Ectodermal cell (in vitro differentiated cells): ENCODE results near the gene ATE1.

Source experiments
- H3K27ac ChIP-seq: 2 replicates; pipeline ENCODE4 v1.7.0; 2013; ENCODE audit warnings: mild to moderate bottlenecking, low read depth, low read length; ENCODE audit not compliant: insufficient read depth, poor library complexity, severe bottlenecking
- H3K27me3 ChIP-seq: 2 replicates; pipeline ENCODE4 v1.7.0; 2013; ENCODE audit warnings: mild to moderate bottlenecking, low read length; ENCODE audit not compliant: insufficient read depth, control insufficient read depth, poor library complexity, severe bottlenecking
- H3K36me3 ChIP-seq: one replicate; pipeline ENCODE4 v1.7.0; 2013; ENCODE audit warnings: low read length; ENCODE audit not compliant: control insufficient read depth, insufficient read depth
- H3K4me1 ChIP-seq: one replicate; pipeline ENCODE4 v1.7.0; 2013; ENCODE audit warnings: low read length; ENCODE audit not compliant: control insufficient read depth, insufficient read depth
- H3K4me3 ChIP-seq: 2 replicates; pipeline ENCODE4 v1.7.0; 2013; ENCODE audit warnings: low read depth, low read length, control low read depth; ENCODE audit not compliant: insufficient read depth
- H3K9me3 ChIP-seq: 2 replicates; pipeline ENCODE4 v1.7.0; 2013; ENCODE audit warnings: mild to moderate bottlenecking, low read length, moderate library complexity; ENCODE audit not compliant: control insufficient read depth
- WGBS, 2 experiments: methylation state at CpG; one replicate each; pipeline ENCODE4 v1.1.7; 2013; ENCODE audit warnings: missing lambda C conversion rate in 2 of 2; 5-methylcytosine and 5-hydroxymethylcytosine counted together

The ATE1 gene

DNA sequence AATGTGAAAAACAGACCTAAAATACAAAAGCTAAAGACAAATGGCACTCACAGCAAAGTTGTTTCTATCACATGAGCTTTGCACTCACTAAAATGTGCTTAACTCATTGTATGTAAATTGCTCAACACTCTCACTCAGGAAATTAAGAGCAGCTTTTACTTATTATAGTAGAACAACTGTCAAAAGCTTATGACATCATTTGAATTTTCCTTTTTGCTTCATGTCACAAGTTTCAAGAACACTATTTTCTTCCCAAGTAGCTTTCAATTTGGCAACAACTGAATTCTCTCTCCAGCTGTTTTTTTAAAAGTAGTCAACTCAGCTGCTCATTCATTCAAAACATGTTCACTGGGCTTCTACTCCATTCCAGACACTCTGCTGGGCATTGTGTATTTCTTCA is 46.9 kb downstream of the ATE1 start:
- Histone ChIP-seq H3K36me3 (no peaks in the 10 kb centered on the region), H3K27me3 (no peaks in the 10 kb centered on the region), H3K27ac (no peak overlapping the region), H3K4me1 (no peaks in the 10 kb centered on the region), H3K9me3 (no peaks in the 10 kb centered on the region), H3K4me3 (no peak overlapping the region)

GRCh38 chr10:121879476-121879875 is 48.4 kb downstream of the ATE1 start:
- peaks cover 3% of the 10 kb centered on the region for H3K36me3 ChIP-seq

GRCh38 chr10:121873236-121873635 is 54.6 kb downstream of the ATE1 start:
- no peaks in the 10 kb centered on the region for H3K27me3 ChIP-seq
- no peaks in the 10 kb centered on the region for H3K4me1 ChIP-seq
- 81 to 85% methylated on average over 3 of the region's 3 CpGs for WGBS, 2 experiments
- no peak overlapping the region for H3K27ac ChIP-seq
- no peaks in the 10 kb centered on the region for H3K9me3 ChIP-seq
- H3K36me3 ChIP-seq, result peaks cover 6% of the 10 kb centered on the region
- H3K4me3 ChIP-seq, result no peak overlapping the region

More at GRCh38 chr10:121879476-121879875, 48.4 kb downstream of the ATE1 start:
- H3K4me1 ChIP-seq, result no peaks in the 10 kb centered on the region
- H3K9me3 ChIP-seq, result no peaks in the 10 kb centered on the region
- H3K27ac ChIP-seq, result no peak overlapping the region
- no peak overlapping the region for H3K4me3 ChIP-seq
- WGBS, 2 experiments, result 87 to 91% methylated on average over 2 to 4 of the region's 4 CpGs
- H3K27me3 ChIP-seq, result no peaks in the 10 kb centered on the region

DNA sequence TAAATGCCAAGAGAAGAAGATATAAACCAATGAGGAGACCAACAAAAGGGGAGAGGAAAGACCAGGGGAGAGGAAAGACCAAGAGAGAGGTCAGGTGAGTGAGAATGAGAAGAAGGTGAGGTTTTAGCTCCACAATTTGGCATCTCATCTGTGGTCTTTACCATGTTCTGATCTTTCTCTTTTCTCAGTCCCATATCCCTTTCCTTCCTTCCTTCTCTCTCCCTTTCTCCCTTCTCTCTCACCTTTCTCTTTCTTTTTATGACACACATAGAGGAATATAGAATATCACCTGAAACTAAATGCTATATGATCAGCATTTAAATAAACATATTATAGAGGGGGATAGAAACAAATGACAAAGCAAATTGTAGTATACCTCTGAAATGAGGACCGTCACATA is 57.4 kb downstream of the ATE1 start:
- Histone ChIP-seq H3K9me3 (no peaks in the 10 kb centered on the region), H3K27me3 (no peaks in the 10 kb centered on the region), H3K36me3 (peaks cover 4% of the 10 kb centered on the region), H3K27ac (no peak overlapping the region), H3K4me3 (no peak overlapping the region), H3K4me1 (no peaks in the 10 kb centered on the region)
- 100% methylated on average over 1 of the region's 1 CpG for WGBS, 2 experiments

DNA sequence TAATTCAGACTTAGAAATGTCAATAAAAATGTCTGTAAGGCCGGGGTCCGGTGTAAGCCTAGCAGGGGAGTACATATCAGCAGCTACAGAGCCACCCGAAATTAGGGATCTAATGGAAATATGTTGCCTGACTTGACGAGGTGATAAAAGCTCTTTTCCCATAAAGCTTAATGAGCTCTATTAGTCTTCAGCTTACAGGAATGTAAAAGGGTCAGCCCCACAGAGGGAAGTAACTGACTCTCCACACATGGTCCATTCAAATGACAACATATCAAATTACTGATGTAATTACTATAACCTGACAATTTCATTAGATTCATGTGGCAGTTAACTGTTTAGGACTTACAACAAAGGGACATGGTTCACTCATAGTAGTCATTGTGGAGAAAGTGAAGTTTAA is 62.3 kb downstream of the ATE1 start:
- no peaks in the 10 kb centered on the region for H3K27me3 ChIP-seq
- H3K9me3 ChIP-seq, result no peaks in the 10 kb centered on the region
- H3K36me3 ChIP-seq, result peaks cover 9% of the 10 kb centered on the region
- WGBS, 2 experiments, result 93 to 94% methylated on average over 4 of the region's 4 CpGs
- H3K4me3 ChIP-seq, result no peak overlapping the region
- H3K4me1 ChIP-seq, result peaks cover 4% of the 10 kb centered on the region
- no peak overlapping the region for H3K27ac ChIP-seq

DNA sequence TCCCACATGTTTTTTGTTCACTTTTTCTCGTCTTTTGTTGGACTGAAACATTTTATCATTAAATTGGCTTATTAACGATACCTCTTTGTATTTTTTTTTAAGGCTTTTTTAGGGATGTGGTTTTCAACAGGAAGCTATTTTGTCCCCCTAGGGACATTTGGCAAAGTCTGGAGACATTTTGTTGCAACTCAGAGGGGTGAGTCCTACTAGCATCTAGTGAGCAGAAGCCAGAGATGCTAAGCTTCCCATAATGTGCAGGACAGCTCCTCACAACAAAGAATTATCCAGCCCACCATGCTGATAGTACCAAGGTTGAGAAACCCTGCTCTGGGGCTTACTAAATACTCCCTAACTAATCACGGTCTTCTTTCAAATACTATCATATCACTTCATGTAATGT is 63.2 kb downstream of the ATE1 start:
- Histone ChIP-seq H3K27ac (no peak overlapping the region), H3K9me3 (no peaks in the 10 kb centered on the region), H3K27me3 (no peaks in the 10 kb centered on the region), H3K4me3 (no peak overlapping the region), H3K4me1 (peaks cover 4% of the 10 kb centered on the region), H3K36me3 (peaks cover 9% of the 10 kb centered on the region)
- WGBS, 2 experiments, result 95 to 100% methylated on average over 3 of the region's 3 CpGs

DNA sequence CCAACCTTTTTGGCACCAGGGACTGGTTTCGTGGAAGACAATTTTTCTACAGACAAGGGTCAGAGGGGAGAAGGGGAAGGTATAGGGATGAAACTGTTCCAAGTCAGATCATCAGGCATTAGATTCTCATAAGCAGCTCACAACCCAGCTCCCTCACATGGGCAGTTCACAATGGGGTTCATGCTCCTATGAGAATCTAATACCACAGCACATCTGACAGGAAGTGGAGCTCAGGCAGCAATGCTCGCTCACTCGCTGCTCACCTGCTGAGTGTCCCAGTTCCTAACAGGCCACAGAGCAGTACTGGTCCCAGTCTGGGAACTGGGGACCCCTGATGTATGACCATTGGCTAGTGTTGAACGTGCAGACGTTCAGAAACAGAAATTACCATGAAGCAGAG is 63.7 kb downstream of the ATE1 start:
- Histone ChIP-seq H3K9me3 (no peaks in the 10 kb centered on the region), H3K27me3 (no peaks in the 10 kb centered on the region), H3K4me3 (no peak overlapping the region), H3K36me3 (peaks cover 9% of the 10 kb centered on the region), H3K27ac (no peak overlapping the region), H3K4me1 (peaks cover 4% of the 10 kb centered on the region)
- WGBS, 2 experiments, result 76 to 77% methylated on average over 5 of the region's 5 CpGs

GRCh38 chr10:121862649-121863048 is 65.2 kb downstream of the ATE1 start:
- 88 to 96% methylated on average over 3 to 4 of the region's 4 CpGs for WGBS, 2 experiments
- peaks cover 6% of the 10 kb centered on the region for H3K36me3 ChIP-seq
- no peaks in the 10 kb centered on the region for H3K27me3 ChIP-seq

DNA sequence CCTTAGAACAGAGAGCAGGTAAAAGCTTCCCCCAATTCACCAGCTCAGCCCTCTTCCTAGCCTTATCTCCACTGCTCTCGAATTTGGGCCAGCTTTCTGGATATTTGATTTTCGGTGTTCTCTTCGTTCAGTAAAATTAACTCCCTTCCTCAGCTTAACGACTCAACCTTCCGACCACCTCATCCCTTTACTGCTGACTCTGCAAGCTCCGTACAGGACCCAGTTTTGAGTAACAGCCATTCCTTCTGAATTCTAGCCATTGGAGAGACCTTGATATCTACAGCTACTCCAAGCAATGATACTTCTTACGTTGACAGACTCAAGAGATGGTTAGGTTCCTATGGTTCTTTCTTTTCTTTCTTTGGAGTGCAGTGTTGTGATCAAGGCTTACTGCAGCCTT is 65.8 kb downstream of the ATE1 start:
- H3K4me3 ChIP-seq, result no peak overlapping the region
- H3K27ac ChIP-seq, result no peak overlapping the region
- no peaks in the 10 kb centered on the region for H3K9me3 ChIP-seq
- no peaks in the 10 kb centered on the region for H3K27me3 ChIP-seq
- WGBS, 2 experiments, result 94 to 96% methylated on average over 7 of the region's 7 CpGs
- peaks cover 6% of the 10 kb centered on the region for H3K36me3 ChIP-seq
- peaks cover 4% of the 10 kb centered on the region for H3K4me1 ChIP-seq

More at GRCh38 chr10:121862649-121863048, 65.2 kb downstream of the ATE1 start:
- Histone ChIP-seq H3K27ac (no peak overlapping the region), H3K4me3 (no peak overlapping the region), H3K4me1 (peaks cover 4% of the 10 kb centered on the region), H3K9me3 (no peaks in the 10 kb centered on the region)

DNA sequence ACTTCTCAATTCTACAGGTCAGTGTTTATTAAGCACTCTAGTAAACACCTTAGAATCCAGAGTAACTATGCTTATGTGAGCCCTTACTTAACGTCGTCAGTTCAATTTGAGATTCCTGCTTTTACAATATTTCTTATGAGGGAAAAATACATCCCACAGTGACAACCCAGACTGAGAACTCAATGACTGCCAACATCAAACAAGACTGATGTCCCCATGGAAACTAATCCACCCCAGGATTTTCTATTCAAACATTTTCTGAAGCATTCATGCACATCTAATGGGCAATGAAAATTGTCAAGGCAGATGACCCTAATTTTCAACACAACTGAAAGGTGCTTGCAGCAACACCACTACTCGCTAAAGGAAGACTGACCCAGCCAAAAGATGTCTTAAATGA is 67.0 kb downstream of the ATE1 start:
- 75 to 80% methylated on average over 3 of the region's 3 CpGs for WGBS, 2 experiments
- Histone ChIP-seq H3K4me1 (peaks cover 4% of the 10 kb centered on the region), H3K27me3 (no peaks in the 10 kb centered on the region), H3K27ac (no peak overlapping the region), H3K36me3 (peaks cover 6% of the 10 kb centered on the region), H3K4me3 (no peak overlapping the region), H3K9me3 (no peaks in the 10 kb centered on the region)

DNA sequence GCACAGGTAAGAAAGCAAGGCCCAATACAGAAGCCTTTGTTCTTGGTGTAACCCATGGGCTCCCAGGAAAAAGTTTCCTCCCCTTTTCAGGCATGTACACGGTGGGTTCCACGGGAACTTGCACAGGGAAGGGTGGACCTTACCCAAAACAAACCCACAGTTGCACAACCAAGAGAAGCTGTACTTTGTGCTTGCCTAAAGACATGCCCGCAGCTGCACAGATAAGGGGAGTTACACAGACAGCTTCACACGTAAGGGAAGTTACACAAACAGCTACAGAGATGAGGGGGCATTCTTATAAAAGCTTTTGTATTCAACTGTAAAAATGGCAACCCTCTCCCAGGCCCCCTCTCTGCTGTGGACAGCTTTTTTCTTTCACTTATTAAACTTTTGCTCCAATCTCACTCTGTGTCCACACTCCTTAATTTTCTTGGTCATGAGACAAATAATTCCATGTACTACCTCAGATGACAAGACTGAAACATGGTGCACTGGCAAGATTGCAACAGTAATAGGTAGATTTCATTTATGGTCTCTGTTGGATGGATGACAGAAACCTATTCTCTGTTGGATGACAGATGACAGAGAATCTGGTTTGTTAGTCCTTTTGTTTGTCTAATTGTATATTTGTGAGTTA is 72.9 kb downstream of the ATE1 start:
- 68 to 71% methylated on average over 4 of the region's 4 CpGs for WGBS, 2 experiments
- no peaks in the 10 kb centered on the region for H3K4me1 ChIP-seq
- H3K27ac ChIP-seq, result no peak overlapping the region
- no peaks in the 10 kb centered on the region for H3K9me3 ChIP-seq
- H3K36me3 ChIP-seq, result peaks cover 7% of the 10 kb centered on the region
- no peaks in the 10 kb centered on the region for H3K27me3 ChIP-seq
- no peak overlapping the region for H3K4me3 ChIP-seq
